ENCODE results near the gene MCC.

- TF ChIP-seq POLR2A (IDR thresholded peaks at IDR 0.05), result no peak
- no peak for TF ChIP-seq CTCF (IDR thresholded peaks at IDR 0.05)
These were observed 369.5 kb downstream of the MCC start for GRCh38 chr5:113118765-113119164.

All from uterus (tissue), 2 donors.